AG09309 (cell line): ENCODE measurements around the gene RFPL3.
"Not testable (repeated sequence)": the region's sequence is repeated elsewhere in the genome, so short reads cannot be mapped to it uniquely, and the experiment has no call there.

Experiments
- DNase-seq: peaks from one replicate; pipeline ENCODE4 v3.0.0-alpha.2; 2010; ENCODE audit warnings: low read depth
- H3K4me3 ChIP-seq: 2 replicates; pipeline ENCODE4 v1.5.1; 2011; ENCODE audit warnings: mild to moderate bottlenecking, low read depth, low read length, moderate library complexity; ENCODE audit not compliant: control insufficient read depth
- TF ChIP-seq, protein P1 (sequence below): IDR thresholded peaks from 2 replicates; pipeline ENCODE4 v1.5.1; 2011; ENCODE audit warnings: mild to moderate bottlenecking, low read depth, low read length, inconsistent platforms; ENCODE audit not compliant: insufficient read depth, control insufficient read depth; ENCODE audit errors: missing control alignments

Gene RFPL3

DNA sequence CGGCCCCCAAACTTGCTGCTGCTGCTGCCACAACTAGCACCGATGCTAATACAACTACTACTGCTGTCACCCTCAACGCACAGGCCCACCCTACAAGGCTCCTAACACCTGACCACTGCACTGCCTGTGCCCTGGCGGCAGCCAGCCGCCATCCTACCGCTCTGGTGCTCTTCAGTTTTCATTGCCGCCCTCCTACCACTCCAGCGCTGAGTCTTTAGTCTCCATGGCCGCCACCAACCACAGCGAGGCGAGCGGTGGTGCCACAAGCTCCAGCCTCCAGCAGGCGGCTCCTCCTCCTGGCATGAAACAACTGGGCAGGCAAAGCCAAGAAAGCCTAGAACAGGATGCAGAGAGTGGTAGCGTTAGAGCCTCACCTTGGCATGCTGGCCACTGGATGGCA lies 5.0 kb upstream of the RFPL3 start:
- DNase-seq, result no peak
- TF ChIP-seq, protein P1, sequence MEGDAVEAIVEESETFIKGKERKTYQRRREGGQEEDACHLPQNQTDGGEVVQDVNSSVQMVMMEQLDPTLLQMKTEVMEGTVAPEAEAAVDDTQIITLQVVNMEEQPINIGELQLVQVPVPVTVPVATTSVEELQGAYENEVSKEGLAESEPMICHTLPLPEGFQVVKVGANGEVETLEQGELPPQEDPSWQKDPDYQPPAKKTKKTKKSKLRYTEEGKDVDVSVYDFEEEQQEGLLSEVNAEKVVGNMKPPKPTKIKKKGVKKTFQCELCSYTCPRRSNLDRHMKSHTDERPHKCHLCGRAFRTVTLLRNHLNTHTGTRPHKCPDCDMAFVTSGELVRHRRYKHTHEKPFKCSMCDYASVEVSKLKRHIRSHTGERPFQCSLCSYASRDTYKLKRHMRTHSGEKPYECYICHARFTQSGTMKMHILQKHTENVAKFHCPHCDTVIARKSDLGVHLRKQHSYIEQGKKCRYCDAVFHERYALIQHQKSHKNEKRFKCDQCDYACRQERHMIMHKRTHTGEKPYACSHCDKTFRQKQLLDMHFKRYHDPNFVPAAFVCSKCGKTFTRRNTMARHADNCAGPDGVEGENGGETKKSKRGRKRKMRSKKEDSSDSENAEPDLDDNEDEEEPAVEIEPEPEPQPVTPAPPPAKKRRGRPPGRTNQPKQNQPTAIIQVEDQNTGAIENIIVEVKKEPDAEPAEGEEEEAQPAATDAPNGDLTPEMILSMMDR, result no peak
- H3K4me3 ChIP-seq, result no peak overlapping the region

DNA sequence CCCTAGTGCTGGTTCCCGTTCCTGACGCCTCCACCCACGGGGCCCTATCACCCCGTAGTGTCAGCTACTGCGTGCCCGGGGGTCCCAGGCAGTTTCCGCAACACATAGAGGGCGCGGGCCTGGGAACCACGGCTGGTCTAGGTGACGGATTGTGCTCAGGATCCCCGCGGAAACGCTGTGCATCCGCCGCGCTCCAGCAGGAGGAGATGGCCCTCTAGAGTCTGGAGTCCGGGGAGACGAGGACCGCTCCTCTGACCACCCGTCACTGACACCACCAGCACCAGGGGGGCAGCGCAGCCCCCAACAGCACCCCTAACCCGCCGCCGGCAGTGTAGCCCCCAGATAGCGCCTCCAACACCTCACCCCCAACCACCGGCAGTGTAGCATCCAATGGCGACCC lies 4.4 kb upstream of the RFPL3 start:
- TF ChIP-seq, protein P1, result no peak
- no peak for DNase-seq
- no peak overlapping the region for H3K4me3 ChIP-seq

DNA sequence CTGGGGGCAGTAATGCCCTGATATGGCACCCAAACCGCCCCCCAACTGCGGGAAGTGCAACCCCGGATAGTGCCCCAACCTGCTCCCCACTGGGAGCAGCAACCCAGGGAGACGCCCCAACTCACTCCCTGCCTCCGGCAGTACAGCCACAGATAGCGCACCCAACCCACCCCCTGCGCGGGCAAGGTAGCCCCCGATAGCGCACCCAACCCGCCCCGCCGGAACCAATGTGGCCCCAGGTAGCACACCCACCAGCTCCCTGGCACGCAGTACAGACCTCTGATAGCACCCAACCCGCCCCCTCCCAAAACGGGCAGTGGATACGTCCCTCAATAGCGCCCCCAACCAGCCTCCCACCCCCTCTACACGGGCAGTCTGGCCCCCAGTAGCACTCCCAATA lies 3.8 kb upstream of the RFPL3 start:
- DNase-seq, result no peak
- no peak overlapping the region for H3K4me3 ChIP-seq
- TF ChIP-seq, protein P1, result no peak

DNA sequence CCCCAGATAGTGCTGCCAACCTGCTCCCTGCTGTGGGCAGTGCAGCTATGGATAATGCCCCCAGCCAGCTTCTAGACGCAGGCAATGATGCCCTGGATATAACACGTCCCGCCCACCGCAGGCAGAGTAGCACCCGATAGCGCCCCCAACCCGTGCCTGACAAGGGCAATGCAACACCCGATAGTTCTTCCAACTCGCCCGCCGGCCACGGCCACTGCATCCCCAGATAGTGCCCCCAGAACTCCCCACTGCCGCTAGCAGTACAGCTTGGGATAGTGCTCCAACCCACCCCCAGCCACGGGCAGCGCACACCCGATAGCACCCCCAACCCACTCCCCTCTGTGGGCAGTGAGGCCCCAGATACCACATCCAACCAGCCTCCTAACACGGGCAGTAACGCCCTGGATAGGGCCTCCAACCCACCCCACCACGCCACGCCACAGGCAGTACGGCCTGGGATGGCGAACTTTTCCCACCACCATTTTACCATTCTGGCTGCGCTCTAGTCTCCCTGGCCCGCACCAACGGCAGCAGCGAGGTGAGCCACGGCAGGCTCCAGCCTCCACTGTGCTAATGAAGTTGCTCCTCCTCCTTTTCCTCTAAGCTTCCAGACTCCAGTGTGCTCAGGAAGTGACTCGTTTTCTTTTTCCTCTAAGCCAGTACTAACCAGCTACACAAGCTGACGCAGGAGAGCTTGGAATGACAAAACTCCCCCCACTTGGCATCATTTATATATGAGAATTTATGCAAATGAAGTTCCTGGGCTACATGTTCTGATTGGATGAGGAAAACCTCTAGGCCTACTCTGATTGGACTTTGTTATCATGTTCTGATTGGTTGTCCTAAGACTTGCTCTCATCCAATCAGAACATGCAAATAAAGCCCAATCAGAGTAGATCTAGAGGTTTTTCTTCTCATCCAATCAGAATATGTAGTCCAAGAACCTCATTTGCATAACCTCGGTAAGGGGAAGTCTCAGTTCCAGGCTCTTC lies 3.0 kb upstream of the RFPL3 start:
- TF ChIP-seq, protein P1, result no peak
- no peak overlapping the region for H3K4me3 ChIP-seq
- DNase-seq, result no peak

DNA sequence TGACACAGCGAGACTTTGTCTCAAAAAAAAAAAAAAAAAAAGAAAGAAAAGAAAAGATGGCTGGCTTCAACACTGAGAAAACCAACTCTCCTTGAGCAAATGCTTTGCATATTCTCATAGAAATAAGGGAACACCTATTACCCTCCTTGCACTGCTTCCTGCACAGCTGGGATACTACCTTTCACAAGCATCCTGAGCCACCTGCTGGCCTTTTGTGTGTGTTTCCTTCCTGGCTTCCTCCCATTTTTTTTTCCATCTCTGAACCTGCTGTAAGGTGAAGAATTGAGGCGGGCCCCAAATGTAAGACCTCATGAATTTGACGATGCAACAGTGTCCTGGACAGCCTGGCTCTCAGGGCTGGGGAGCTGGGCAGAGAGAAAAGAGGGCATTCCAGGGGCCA lies 1.9 kb upstream of the RFPL3 start:
- DNase-seq, result no peak
- TF ChIP-seq, protein P1, result no peak
- no peak overlapping the region for H3K4me3 ChIP-seq

DNA sequence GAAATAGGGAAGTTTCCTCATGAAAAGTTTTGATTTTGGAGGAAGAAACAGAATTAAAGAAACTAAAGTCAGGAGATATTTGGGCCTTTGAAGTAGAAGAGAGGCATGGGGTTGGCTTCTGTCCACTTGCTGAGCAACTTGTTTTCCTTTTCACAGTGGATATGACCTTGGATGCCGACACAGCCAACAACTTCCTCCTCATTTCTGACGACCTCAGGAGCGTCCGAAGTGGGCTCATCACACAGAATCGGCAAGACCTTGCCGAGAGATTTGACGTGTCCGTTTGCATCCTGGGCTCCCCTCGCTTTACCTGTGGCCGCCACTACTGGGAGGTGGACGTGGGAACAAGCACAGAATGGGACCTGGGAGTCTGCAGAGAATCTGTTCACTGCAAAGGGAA lies 2.4 kb downstream of the RFPL3 start:
- not testable (repeated sequence) for H3K4me3 ChIP-seq, DNase-seq

DNA sequence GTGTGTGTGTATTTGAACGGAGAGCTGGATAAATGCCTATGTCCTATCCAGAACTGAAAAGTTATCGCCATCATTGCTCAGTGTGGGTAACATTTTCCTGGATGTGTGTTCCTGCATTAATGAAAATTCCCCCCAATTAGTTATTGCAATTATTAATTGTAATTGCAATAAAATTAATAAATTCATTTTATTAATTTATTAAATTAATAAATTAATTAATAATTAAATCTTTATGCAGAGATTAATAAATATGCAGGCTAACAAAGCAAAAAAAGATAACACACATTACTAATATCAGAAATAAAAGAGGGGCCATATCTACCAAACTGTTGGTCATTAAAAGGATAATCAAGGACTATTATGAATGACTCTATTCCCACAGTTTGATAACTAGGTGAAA lies 3.6 kb downstream of the RFPL3 start:
- TF ChIP-seq, protein P1, result no peak
- DNase-seq, result no peak
- H3K4me3 ChIP-seq, result no peak overlapping the region
